A549 (cell line): Measurements from ENCODE around the gene TREH. TPM values are rescaled to one million over a fixed set of nuclear protein-coding genes. Genes with fewer than 3 reads are reported as not detected.

ENCODE experiments used
- ATAC-seq, 2 experiments: fragments of 200-7000 bp in 1 of 2; fragments of >200 bp in 1 of 2; cut with Nextera tagmentation in 1 of 2; cut with Tn5 transposase in 1 of 2; 3 replicates each; pipeline versions ENCODE4 v1.8.0 to v1.9.1; 2018 to 2020; ENCODE audit warnings: mild to moderate bottlenecking in 1 of 2, moderate library complexity in 1 of 2
- CTCF ChIA-PET: fragments of 300-600 bp; sonication (Branson Sonifier 250); formaldehyde crosslinking; extraction: SDS; loops from one replicate; lab custom pipeline; 2021; ENCODE audit warnings: antibody characterized with exemption, inconsistent platforms; lab: Yijun Ruan, JAX
- POLR2A ChIA-PET: fragments of 350-600 bp; formaldehyde crosslinking; extraction: SDS; loops from one replicate; lab custom pipeline; 2021; ENCODE audit warnings: antibody characterized with exemption, inconsistent platforms; lab: Yijun Ruan, JAX
- DNase-seq, 2 experiments: peaks; one replicate each; pipeline versions ENCODE4 v3.0.0 to v3.0.0-alpha.2; 2011 to 2016; ENCODE audit warnings: low read depth in 1 of 2, low spot score in 1 of 2
- FAIRE-seq: peaks from 2 replicates; lab custom pipeline; 2011; peaks lifted over from hg19 to GRCh38; lab: Jason Lieb, UNC
- H3K27ac ChIP-seq, 2 experiments: fragments of >200 bp; sonication (Bioruptor Twin); formaldehyde crosslinking; 3 replicates each; pipeline ENCODE4 v1.5.1; 2016 to 2017
- H3K4me1 ChIP-seq: fragments of >200 bp; sonication (Bioruptor Twin); formaldehyde crosslinking; 3 replicates; pipeline ENCODE4 v1.6.1; 2016
- H3K4me2 ChIP-seq: fragments of >200 bp; sonication (Bioruptor Twin); formaldehyde crosslinking; 3 replicates; pipeline ENCODE4 v1.6.1; 2016
- H3K4me3 ChIP-seq: fragments of >200 bp; sonication (Bioruptor Twin); formaldehyde crosslinking; 3 replicates; pipeline ENCODE4 v1.5.1; 2016
- H3K9me3 ChIP-seq: fragments of >200 bp; sonication (Bioruptor Twin); formaldehyde crosslinking; 3 replicates; pipeline ENCODE4 v1.6.1; 2016
- BHLHE40 ChIP-seq: IDR thresholded peaks from 2 replicates; pipeline ENCODE4 v1.6.1; 2012; ENCODE audit warnings: low read depth, low read length, inconsistent platforms
- CBX2 ChIP-seq: fragments of 200-600 bp; sonication (generic); IDR thresholded peaks from 2 replicates; pipeline ENCODE4 v1.6.1; 2016; ENCODE audit warnings: low read depth, mild to moderate bottlenecking, borderline replicate concordance
- CBX8 ChIP-seq: fragments of 200-600 bp; sonication (generic); IDR thresholded peaks from 2 replicates; pipeline ENCODE4 v1.6.1; 2016
- CEBPB ChIP-seq, 2 experiments: fragments of >200 bp in 1 of 2; sonication (Bioruptor Twin) in 1 of 2; formaldehyde crosslinking in 1 of 2; IDR thresholded peaks; 2 replicates each; pipeline ENCODE4 v1.6.1; 2012 to 2016
- EHF ChIP-seq: fragments of 250-450 bp; sonication (Bioruptor Pico); IDR thresholded peaks from 2 replicates; pipeline ENCODE4 v1.5.0; 2020; ENCODE audit warnings: mild to moderate bottlenecking
- ELK1 ChIP-seq: fragments of 150-350 bp; IDR thresholded peaks from 2 replicates; pipeline ENCODE4 v1.6.1; 2014; ENCODE audit warnings: low read depth, mild to moderate bottlenecking, low read length
- EP300 ChIP-seq, 2 experiments: fragments of >200 bp; sonication (Bioruptor Twin); formaldehyde crosslinking; IDR thresholded peaks; 2 replicates in 1 of 2; 3 replicates in 1 of 2; pipeline ENCODE4 v1.6.1; 2016 to 2017
- GATA3 ChIP-seq: IDR thresholded peaks from 2 replicates; pipeline ENCODE4 v1.6.1; 2012; ENCODE audit warnings: borderline replicate concordance
- HDAC2 ChIP-seq: fragments of 200-600 bp; sonication (generic); IDR thresholded peaks from 2 replicates; pipeline ENCODE4 v1.6.1; 2016
- HEYL ChIP-seq: fragments of 250-450 bp; sonication (Bioruptor Pico); IDR thresholded peaks from 2 replicates; pipeline ENCODE4 v1.8.0; 2021; ENCODE audit warnings: mild to moderate bottlenecking, moderate library complexity
- HOXB13 ChIP-seq: fragments of 250-450 bp; sonication (Bioruptor Pico); IDR thresholded peaks from 2 replicates; pipeline ENCODE4 v1.5.0; 2020; ENCODE audit warnings: low read depth, mild to moderate bottlenecking, moderate library complexity
- JUN ChIP-seq, 2 experiments: fragments of >200 bp; sonication (Bioruptor Twin); formaldehyde crosslinking; IDR thresholded peaks; 2 replicates in 1 of 2; 3 replicates in 1 of 2; pipeline ENCODE4 v1.6.1; 2016 to 2017
- JUNB ChIP-seq: fragments of >200 bp; sonication (Bioruptor Twin); formaldehyde crosslinking; IDR thresholded peaks from 2 replicates; pipeline ENCODE4 v1.6.1; 2016
- KDM1A ChIP-seq: fragments of 200-600 bp; sonication (generic); IDR thresholded peaks from 2 replicates; pipeline ENCODE4 v1.6.1; 2016; ENCODE audit warnings: low read depth, mild to moderate bottlenecking
- MAZ ChIP-seq: fragments of 150-350 bp; IDR thresholded peaks from 2 replicates; pipeline ENCODE4 v1.6.1; 2014; ENCODE audit warnings: antibody characterized with exemption, low read depth, low read length, borderline replicate concordance
- NFE2L2 ChIP-seq: fragments of 150-350 bp; conservative IDR thresholded peaks from 2 replicates; pipeline ENCODE4 v1.6.1; 2014; ENCODE audit warnings: low read length
- PHF8 ChIP-seq: fragments of 200-600 bp; sonication (generic); IDR thresholded peaks from 2 replicates; pipeline ENCODE4 v1.6.1; 2016; ENCODE audit warnings: low read depth, mild to moderate bottlenecking, antibody characterized with exemption, moderate library complexity, borderline replicate concordance
- POLR2A ChIP-seq: IDR thresholded peaks from 2 replicates; pipeline ENCODE4 v1.6.1; 2012; ENCODE audit warnings: mild to moderate bottlenecking, low read length
- RARB ChIP-seq: fragments of 250-450 bp; sonication (Bioruptor Pico); IDR thresholded peaks from 2 replicates; pipeline ENCODE4 v1.8.0; 2021; ENCODE audit warnings: mild to moderate bottlenecking, moderate library complexity
- REST ChIP-seq: fragments of 200-600 bp; sonication (generic); IDR thresholded peaks from 2 replicates; pipeline ENCODE4 v1.6.1; 2016; ENCODE audit warnings: antibody characterized with exemption, mild to moderate bottlenecking, moderate library complexity
- RFX5 ChIP-seq: fragments of 450-650 bp; IDR thresholded peaks from 2 replicates; pipeline ENCODE4 v1.7.1; 2014; ENCODE audit warnings: antibody characterized with exemption, mild to moderate bottlenecking, moderate library complexity
- SREBF2 ChIP-seq: fragments of 450-650 bp; IDR thresholded peaks from 2 replicates; pipeline ENCODE4 v1.6.1; 2014; ENCODE audit warnings: mild to moderate bottlenecking, moderate library complexity
- ZC3H11A ChIP-seq: fragments of 450-650 bp; IDR thresholded peaks from 2 replicates; pipeline ENCODE4 v1.6.1; 2014; ENCODE audit warnings: antibody characterized with exemption, mild to moderate bottlenecking
- ZFP36 ChIP-seq: fragments of 450-650 bp; IDR thresholded peaks from 2 replicates; pipeline ENCODE4 v1.6.1; 2014; ENCODE audit warnings: borderline replicate concordance; ENCODE audit not compliant: partially characterized antibody
- ZNF302 ChIP-seq: fragments of 250-450 bp; sonication (Bioruptor Pico); IDR thresholded peaks from 2 replicates; pipeline ENCODE4 v1.9.0; 2021; ENCODE audit warnings: inconsistent platforms, mild to moderate bottlenecking, moderate library complexity
- WGBS: methylation state at CpG from one replicate; pipeline ENCODE4 v1.1.6; 2017; ENCODE audit errors: missing lambda C conversion rate; 5-methylcytosine and 5-hydroxymethylcytosine counted together
- polyA plus RNA-seq, 4 experiments: library from polyadenylated mRNA; depleted of rRNA in 3 of 4; stranded (reverse); fragments of >200 nt; fragmentation: RNase III in 1 of 4; extraction: RNeasy Plus Mini Kit Qiagen cat#74134 plus additional on column Dnase treatment in 1 of 4; gene quantifications; 2 replicates in 3 of 4; 3 replicates in 1 of 4; pipeline ENCODE4 v1.2.3, GENCODE V29; 2011 to 2017
- TF ChIP-seq, protein P1 (sequence below): fragments of 250-450 bp; sonication (Bioruptor Pico); IDR thresholded peaks from 2 replicates; pipeline ENCODE4 v1.5.0; 2021; ENCODE audit warnings: mild to moderate bottlenecking, moderate library complexity, borderline replicate concordance
- TF ChIP-seq, protein P2 (sequence below): fragments of >200 bp; sonication (Bioruptor Twin); formaldehyde crosslinking; IDR thresholded peaks from 3 replicates; pipeline ENCODE4 v1.6.1; 2016

TREH gene
- polyA plus RNA-seq, 2 of the 4 experiments (the other 2 are of a cell fraction), result 0.06 TPM; not detected in 1

DNA sequence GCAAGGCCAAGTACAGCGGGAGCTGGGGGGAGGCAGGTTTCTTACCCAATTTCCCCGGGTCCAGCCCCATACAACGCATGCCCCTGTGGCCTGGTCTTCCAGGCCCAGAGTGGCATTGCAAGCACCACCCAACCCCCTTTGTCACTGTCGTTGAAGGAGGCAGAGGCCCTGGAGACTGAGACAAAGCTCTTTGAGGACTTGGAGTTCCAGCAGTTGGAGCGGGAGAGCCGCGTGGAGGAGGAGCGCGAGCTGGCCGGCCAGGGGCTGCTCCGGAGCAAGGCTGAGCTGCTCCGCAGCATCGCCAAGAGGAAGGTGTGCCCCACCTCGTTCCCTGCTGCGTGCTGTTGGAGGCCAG, 44.2 kb downstream of the TREH start:
- WGBS, result 79% methylated on average over 6 of the region's 15 CpGs
- Histone ChIP-seq H3K9me3 (no peaks in the 10 kb centered on the region), H3K4me1 (peaks cover 5% of the 10 kb centered on the region; the same call in 2 of the 3 replicates), H3K27ac (no peak overlapping the region)
- DNase-seq, result no peak
- no peak for TF ChIP-seq ZNF302 (CRISPR knock-in tag)
- no peak for TF ChIP-seq REST
- TF ChIP-seq HOXB13 (CRISPR knock-in tag), result no peak
- TF ChIP-seq CBX2, result no peak
- no peak for TF ChIP-seq CEBPB (IDR thresholded peaks at IDR 0.05)
- no peak for TF ChIP-seq BHLHE40
- no peak for TF ChIP-seq SREBF2
- TF ChIP-seq ZFP36, result no peak
- no peak for TF ChIP-seq EHF (CRISPR knock-in tag)
- TF ChIP-seq MAZ, result no peak
- TF ChIP-seq HDAC2, result no peak
- TF ChIP-seq PHF8, result no peak
- TF ChIP-seq, all 56 proteins: peak for 0
- Histone ChIP-seq H3K4me2 (no peak overlapping the region), H3K4me3 (no peak overlapping the region)
- FAIRE-seq (no peak), ATAC-seq (no peak)
- ChIA-PET POLR2A (no interaction called here), CTCF (interaction anchor here (2.2 to 20.3 kb wide), 3 partner anchors 24 to 40 kb away, joined by 10 to 224 read pairs (median 12); partner anchors contain the start of gene PHLDB1)

DNA sequence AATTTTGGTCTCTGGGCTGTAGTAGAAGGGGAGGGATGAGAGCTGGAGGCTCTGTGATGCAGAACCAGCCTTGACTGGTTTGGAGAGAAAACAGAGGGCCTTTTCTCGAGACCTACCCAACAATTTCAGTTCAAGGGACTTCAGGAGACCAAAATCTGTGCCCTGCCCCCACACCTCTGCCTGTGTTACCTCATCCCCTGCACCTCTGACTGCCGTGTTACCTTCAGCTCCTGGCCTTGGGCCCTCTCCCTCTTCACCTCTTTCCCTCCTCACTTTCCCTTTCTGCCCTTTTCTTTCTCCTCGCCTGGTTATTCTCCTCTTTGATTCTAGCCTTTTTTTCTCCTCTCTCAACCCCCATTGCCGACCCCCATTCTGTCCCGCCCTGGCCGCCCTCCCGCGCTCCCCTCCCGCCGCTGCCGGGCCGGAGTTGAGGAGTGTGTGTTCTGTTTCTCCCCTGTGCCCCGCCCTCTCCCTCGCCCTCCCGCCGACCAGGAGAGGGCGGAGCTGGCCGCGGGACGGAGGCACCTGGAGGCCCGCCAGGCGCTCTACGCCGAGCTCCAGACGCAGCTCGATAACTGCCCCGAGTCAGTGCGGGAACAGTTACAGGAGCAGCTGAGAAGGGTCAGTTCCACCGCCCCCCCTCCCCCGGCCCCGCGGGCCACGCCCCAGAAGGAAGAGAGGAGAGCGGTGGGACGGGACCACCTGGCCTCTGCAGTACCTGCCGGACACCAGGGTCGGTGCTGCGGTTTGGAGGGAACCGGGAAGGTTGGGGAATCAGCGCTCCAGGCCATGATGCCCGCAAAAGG, 44.8 kb downstream of the TREH start:
- ChIA-PET POLR2A (no interaction called here), CTCF (interaction anchor here (1.1 to 20.3 kb wide), 3 partner anchors 8 to 28 kb away, joined by 3 to 224 read pairs (median 7); partner anchors contain the start of gene PHLDB1)
- no peak for TF ChIP-seq RFX5
- TF ChIP-seq CBX2, result no peak
- TF ChIP-seq GATA3, result no peak
- no peak for TF ChIP-seq NFE2L2
- TF ChIP-seq EHF (CRISPR knock-in tag), result no peak
- no peak for TF ChIP-seq POLR2A
- no peak for TF ChIP-seq JUN (IDR thresholded peaks at IDR 0.05)
- TF ChIP-seq, protein P1, sequence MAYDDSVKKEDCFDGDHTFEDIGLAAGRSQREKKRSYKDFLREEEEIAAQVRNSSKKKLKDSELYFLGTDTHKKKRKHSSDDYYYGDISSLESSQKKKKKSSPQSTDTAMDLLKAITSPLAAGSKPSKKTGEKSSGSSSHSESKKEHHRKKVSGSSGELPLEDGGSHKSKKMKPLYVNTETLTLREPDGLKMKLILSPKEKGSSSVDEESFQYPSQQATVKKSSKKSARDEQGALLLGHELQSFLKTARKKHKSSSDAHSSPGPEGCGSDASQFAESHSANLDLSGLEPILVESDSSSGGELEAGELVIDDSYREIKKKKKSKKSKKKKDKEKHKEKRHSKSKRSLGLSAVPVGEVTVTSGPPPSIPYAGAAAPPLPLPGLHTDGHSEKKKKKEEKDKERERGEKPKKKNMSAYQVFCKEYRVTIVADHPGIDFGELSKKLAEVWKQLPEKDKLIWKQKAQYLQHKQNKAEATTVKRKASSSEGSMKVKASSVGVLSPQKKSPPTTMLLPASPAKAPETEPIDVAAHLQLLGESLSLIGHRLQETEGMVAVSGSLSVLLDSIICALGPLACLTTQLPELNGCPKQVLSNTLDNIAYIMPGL (CRISPR knock-in tag), result no peak
- no peak for TF ChIP-seq ELK1
- no peak for TF ChIP-seq KDM1A
- TF ChIP-seq, protein P2, sequence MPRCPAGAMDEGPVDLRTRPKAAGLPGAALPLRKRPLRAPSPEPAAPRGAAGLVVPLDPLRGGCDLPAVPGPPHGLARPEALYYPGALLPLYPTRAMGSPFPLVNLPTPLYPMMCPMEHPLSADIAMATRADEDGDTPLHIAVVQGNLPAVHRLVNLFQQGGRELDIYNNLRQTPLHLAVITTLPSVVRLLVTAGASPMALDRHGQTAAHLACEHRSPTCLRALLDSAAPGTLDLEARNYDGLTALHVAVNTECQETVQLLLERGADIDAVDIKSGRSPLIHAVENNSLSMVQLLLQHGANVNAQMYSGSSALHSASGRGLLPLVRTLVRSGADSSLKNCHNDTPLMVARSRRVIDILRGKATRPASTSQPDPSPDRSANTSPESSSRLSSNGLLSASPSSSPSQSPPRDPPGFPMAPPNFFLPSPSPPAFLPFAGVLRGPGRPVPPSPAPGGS, result no peak
- no peak for TF ChIP-seq BHLHE40
- no peak for TF ChIP-seq HEYL
- no peak for TF ChIP-seq ZFP36
- no peak for TF ChIP-seq ZC3H11A
- TF ChIP-seq JUNB, result no peak
- TF ChIP-seq CBX8, result no peak
- TF ChIP-seq EP300 (IDR thresholded peaks at IDR 0.05), result no peak
- no peak for TF ChIP-seq RARB
- 84% methylated on average over 4 of the region's 41 CpGs for WGBS
- Histone ChIP-seq H3K4me1 (peaks cover 5% of the 10 kb centered on the region; the same call in 2 of the 3 replicates), H3K4me3 (no peak overlapping the region), H3K4me2 (no peak overlapping the region), H3K9me3 (no peaks in the 10 kb centered on the region), H3K27ac (no peak overlapping the region)
- ATAC-seq, result no peak
- DNase-seq, result no peak
- FAIRE-seq, result no peak
